ENCODE results near the gene SCMH1. TPM values are rescaled to one million over a fixed set of nuclear protein-coding genes. Genes with fewer than 3 reads are reported as not detected.
A peak's percentile ranks its signal among the peaks of the same experiment; 100 is the strongest.

Gene SCMH1
- total RNA-seq, 1 experiment from 2014 or later: 16.5 TPM

DNA sequence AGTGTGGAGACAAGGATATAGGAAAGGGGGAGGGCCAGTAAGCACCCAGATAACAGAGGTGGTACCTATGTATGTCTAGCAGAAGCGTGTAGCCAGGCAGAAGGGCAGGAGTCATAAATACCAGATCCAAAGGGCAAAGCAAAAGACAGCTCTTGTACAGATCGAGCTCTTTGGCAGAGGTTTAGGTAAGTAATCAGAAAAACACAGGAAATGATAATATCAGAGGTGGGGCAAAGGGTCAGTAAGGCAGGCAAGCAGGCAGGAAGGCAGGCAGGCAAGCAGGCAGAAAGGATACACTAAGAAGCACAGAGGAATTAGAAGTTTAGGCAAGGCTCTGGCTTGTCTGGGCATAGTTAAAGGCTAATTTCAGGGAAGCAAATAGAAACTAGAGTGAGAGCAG is 197.9 kb downstream of the SCMH1 start:
- no peak overlapping the region for H2BK20ac ChIP-seq (ENCODE audit: low read depth, low read length, poor library complexity, severe bottlenecking)
- no peaks in the 10 kb centered on the region for H3K27me3 ChIP-seq (ENCODE audit: insufficient read depth, low read length)
- no peaks in the 10 kb centered on the region for H3K23me2 ChIP-seq (ENCODE audit: insufficient read length, low read depth, low read length, poor library complexity, severe bottlenecking)
- no peak overlapping the region for H2BK15ac ChIP-seq (ENCODE audit: low read depth, low read length)
- H3K4me1 Mint-ChIP-seq: no peaks in the 10 kb centered on the region
- H3K4me2 ChIP-seq (ENCODE audit: insufficient read depth, insufficient read length, low read length): no peak overlapping the region
- no peaks in the 10 kb centered on the region for H3K9me3 ChIP-seq (ENCODE audit: control insufficient read depth, low read depth, low read length)
- no peaks in the 10 kb centered on the region for H3K79me1 ChIP-seq (ENCODE audit: insufficient read depth, low read depth, low read length, poor library complexity, severe bottlenecking)
- H3K56ac ChIP-seq (ENCODE audit: insufficient read length, low read depth, low read length): no peak overlapping the region
- TF ChIP-seq, protein P1, sequence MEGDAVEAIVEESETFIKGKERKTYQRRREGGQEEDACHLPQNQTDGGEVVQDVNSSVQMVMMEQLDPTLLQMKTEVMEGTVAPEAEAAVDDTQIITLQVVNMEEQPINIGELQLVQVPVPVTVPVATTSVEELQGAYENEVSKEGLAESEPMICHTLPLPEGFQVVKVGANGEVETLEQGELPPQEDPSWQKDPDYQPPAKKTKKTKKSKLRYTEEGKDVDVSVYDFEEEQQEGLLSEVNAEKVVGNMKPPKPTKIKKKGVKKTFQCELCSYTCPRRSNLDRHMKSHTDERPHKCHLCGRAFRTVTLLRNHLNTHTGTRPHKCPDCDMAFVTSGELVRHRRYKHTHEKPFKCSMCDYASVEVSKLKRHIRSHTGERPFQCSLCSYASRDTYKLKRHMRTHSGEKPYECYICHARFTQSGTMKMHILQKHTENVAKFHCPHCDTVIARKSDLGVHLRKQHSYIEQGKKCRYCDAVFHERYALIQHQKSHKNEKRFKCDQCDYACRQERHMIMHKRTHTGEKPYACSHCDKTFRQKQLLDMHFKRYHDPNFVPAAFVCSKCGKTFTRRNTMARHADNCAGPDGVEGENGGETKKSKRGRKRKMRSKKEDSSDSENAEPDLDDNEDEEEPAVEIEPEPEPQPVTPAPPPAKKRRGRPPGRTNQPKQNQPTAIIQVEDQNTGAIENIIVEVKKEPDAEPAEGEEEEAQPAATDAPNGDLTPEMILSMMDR (conservative IDR thresholded peaks at IDR 0.05): no peak
- no peaks in the 10 kb centered on the region for H4K20me1 ChIP-seq (ENCODE audit: control insufficient read depth, insufficient read depth, insufficient read length)
- H3K27ac Mint-ChIP-seq: peak overlapping the region in 1 of 3 experiments; percentile 2; a peak in 2 of 7 replicates
- H3K18ac ChIP-seq (ENCODE audit: insufficient read length, low read depth, low read length): no peak overlapping the region
- H3K14ac ChIP-seq (ENCODE audit: insufficient read depth, low read length): no peak overlapping the region
- no peak overlapping the region for H4K91ac ChIP-seq (ENCODE audit: insufficient read length, low read depth, low read length)
- no peaks in the 10 kb centered on the region for H3K79me2 ChIP-seq (ENCODE audit: insufficient read depth, low read length)
- H3K4ac ChIP-seq (ENCODE audit: low read depth, low read length): no peak overlapping the region
- H3K23ac ChIP-seq (ENCODE audit: insufficient read length, low read depth, low read length): no peak overlapping the region
- H3K36me3 Mint-ChIP-seq (ENCODE audit: insufficient read depth in 1 of 3, low read depth in 3 of 3): peaks cover 0 to 30% (median 22%) of the 10 kb centered on the region in 3 experiments; a peak in 5 of 7 replicates
- H3K27ac ChIP-seq (ENCODE audit: insufficient read length, low read depth, low read length): no peak overlapping the region
- no peak overlapping the region for H4K8ac ChIP-seq (replicated peaks; ENCODE audit: insufficient read length, low read depth, low read length)
- H2BK5ac ChIP-seq (ENCODE audit: insufficient read length, low read length): no peak overlapping the region
- H3T11ph ChIP-seq (ENCODE audit: low read length): no peak overlapping the region
- no peak overlapping the region for H2AK5ac ChIP-seq (ENCODE audit: insufficient read length, low read length)
- no CpG with 5 or more reads among the region's 2 CpGs for WGBS (ENCODE audit: extremely low coverage, insufficient read length, low lambda C conversion rate)
- no peaks in the 10 kb centered on the region for H3K9me3 Mint-ChIP-seq
- no peak for DNase-seq
- H4K5ac ChIP-seq (ENCODE audit: insufficient read length, low read depth, low read length): no peak overlapping the region
- H2BK120ac ChIP-seq (ENCODE audit: low read depth, low read length, poor library complexity, severe bottlenecking): no peak overlapping the region
- H2BK12ac ChIP-seq (ENCODE audit: insufficient read length, low read depth, low read length): no peak overlapping the region
- no peak overlapping the region for H3K9ac ChIP-seq (ENCODE audit: extremely low read depth, insufficient read length, low read length)
- no peaks in the 10 kb centered on the region for H3K27me3 Mint-ChIP-seq (ENCODE audit: low read depth)
- no peaks in the 10 kb centered on the region for H3K4me1 ChIP-seq (ENCODE audit: insufficient read depth, low read length)
- no peak overlapping the region for H3K4me3 Mint-ChIP-seq
- H2AFZ ChIP-seq (ENCODE audit: low read length): no peak overlapping the region

All from H9 (cell line).